ENCODE measurements around the gene FKBP10. TPM values are rescaled to one million over a fixed set of nuclear protein-coding genes. Genes with fewer than 3 reads are reported as not detected.
"Not testable (repeated sequence)": the region's sequence is repeated elsewhere in the genome, so short reads cannot be mapped to it uniquely, and the experiment has no call there.

The FKBP10 gene, protein sequence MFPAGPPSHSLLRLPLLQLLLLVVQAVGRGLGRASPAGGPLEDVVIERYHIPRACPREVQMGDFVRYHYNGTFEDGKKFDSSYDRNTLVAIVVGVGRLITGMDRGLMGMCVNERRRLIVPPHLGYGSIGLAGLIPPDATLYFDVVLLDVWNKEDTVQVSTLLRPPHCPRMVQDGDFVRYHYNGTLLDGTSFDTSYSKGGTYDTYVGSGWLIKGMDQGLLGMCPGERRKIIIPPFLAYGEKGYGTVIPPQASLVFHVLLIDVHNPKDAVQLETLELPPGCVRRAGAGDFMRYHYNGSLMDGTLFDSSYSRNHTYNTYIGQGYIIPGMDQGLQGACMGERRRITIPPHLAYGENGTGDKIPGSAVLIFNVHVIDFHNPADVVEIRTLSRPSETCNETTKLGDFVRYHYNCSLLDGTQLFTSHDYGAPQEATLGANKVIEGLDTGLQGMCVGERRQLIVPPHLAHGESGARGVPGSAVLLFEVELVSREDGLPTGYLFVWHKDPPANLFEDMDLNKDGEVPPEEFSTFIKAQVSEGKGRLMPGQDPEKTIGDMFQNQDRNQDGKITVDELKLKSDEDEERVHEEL
- total RNA-seq (2014; rRNA removed; shearing (Covaris generic)): 52.4 and 68.0 TPM in 2 replicates

DNA sequence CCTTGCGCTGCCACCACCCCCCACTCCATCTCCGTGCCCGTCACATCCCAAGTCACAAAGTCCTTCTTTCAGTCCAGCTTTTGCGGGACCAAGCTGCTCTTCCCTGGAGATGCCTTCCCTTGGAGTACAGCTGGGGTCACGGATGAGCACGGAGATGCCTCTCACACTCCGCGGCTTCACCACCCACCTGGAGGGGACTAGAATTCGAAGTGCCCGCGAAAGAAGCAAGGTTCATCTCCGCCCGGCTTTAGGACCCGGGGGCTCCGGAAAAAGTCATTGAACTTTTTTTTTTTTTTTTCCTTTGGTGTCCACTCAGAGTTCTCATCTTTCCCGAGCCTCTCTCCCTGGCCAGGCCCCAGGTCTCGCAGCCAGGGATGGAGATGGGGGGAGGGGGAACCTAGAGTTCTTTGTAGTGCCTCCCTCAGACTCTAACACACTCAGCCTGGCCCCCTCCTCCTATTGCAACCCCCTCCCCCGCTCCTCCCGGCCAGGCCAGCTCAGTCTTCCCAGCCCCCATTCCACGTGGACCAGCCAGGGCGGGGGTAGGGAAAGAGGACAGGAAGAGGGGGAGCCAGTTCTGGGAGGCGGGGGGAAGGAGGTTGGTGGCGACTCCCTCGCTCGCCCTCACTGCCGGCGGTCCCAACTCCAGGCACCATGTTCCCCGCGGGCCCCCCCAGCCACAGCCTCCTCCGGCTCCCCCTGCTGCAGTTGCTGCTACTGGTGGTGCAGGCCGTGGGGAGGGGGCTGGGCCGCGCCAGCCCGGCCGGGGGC is at the start of gene FKBP10:
Gene FKBP10 (plus strand): TSS at position 624 of the 771 bp plus-strand sequence. CDS start 31 bp downstream, at position 655.
- DNase-seq (ENCODE audit: low spot score): peak; percentile 73

- no peak for DNase-seq (ENCODE audit: low spot score)
Measured at GRCh38 chr17:41763327-41763726, 49.5 kb upstream of the FKBP10 start.

DNA sequence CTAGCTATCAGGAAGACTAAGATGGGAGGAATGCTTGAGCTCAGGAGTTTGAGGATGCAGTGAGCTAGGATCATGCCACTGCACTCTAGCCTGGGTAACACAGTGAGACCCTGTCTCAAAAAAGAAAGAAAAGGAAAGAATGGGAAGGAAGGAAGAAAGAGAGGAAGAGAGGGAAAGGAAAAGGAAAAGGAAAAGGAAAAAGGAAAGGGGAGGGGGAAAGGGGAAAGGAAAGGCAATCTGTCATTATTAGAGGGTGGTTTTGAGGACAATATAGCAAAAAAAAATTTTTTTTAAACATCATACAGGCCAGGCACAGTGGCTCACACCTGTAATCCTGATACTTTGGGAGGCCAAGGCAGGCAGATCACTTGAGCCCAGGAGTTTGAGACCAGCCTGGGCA is 46.7 kb upstream of the FKBP10 start:
- no peak for DNase-seq (ENCODE audit: low spot score)

DNA sequence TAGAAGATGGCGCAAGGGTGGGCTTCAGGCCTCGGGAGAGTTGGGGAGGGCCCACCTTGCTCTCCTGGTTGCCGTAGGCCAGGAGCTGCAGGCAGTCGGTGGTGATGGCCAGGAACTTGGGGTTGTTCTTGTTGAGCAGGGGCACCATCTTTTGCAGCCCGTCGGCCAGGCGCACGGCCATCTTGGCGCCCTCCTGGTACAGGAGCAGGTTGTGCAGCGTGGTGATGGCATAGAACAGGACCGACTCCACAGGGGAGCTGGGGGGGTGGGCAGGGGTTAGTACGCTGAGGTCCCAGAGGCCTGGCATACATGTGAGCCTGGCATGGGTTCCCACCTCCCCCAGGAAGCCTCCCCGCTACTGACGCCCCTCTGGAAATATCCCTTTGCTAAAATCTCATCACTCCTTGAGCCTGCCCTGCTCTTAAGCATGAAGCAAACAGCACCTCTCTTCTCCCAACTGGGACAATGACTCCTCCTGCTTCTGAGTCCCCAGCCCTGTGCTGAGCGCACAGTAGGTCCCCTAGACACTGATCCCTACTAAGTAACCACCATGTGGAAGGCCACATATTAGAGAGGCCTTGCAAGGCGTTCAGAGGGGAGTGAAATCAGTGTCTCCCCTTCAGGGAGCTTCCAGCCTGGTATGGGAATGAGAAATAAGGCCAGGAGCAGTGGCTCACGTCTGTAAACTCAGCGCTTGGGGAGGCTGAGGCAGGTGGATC is 45.3 kb upstream of the FKBP10 start:
- DNase-seq (ENCODE audit: low spot score): no peak

DNA sequence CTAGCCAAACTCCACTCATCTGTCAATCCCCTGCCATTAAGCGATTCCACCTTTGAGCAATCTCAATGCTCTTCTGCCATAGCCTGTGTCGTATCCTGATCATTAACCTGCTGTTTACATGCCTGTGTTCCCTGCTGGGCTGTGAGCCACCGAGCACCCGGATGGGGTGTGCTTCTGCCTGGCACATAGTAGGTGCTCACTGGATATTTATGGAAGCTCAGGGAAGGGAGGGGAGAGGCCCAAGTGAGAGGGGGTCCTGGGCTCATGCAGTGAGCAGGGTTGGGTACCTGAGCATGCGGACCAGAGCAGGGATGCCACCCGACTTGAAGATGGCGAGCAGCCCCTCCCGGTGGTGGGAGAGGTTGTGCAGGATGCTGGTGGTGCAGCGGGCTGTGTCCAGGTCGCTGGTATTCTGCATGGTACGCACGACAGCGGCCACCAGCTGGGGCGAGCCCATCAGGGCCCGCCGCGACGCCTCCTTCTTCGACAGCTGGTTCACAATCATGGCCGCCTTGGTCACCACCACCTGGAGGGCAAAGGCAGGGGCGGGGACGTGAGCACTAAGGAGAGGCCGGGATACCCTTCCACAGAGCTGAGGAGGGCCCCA is 44.0 kb upstream of the FKBP10 start:
- no peak for DNase-seq (ENCODE audit: low spot score)

GRCh38 chr17:41769346-41769862 is 43.4 kb upstream of the FKBP10 start:
- DNase-seq (ENCODE audit: low spot score): no peak

DNA sequence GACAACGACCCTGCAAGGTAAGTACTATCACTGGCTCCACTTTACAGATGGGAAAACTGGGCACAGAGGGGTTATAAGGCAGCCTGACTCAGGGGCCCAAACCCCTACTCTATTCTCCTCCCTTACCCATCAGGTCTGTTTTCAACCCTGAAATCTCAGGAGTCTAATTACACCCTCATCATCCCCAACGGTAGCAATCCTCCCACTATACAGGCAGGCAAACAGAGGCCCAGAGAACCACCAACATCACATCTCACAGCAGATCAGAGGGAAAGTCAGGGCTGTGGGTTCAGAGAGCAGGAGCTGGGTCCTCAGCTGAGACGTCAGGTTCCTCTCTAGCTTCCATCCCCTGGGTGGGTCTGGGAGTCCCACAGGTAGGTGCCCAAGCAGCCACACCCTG is 42.8 kb upstream of the FKBP10 start:
- DNase-seq (ENCODE audit: low spot score): no peak

GRCh38 chr17:41771389-41772206 is 41.2 kb upstream of the FKBP10 start:
- DNase-seq (ENCODE audit: low spot score): peak; percentile 35

DNA sequence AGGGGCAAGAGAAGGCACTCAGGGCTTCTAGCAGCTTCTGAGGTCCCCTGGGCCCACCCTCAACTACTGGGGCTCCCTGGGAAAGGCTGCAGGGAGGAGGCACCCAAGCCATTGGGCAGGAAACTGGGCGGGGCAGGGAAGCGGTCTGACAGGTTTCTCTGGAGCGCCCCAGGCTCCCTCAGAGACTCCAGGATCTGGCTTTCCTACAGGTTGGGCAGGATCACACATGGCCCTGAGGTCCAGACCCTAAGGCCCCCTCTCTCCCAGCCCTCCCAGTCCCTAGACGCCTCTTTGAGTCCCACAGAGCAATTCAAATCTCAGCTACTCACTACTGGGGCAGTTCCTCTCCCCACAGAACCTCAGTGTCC is 40.6 kb upstream of the FKBP10 start:
- peak; percentile 97 for DNase-seq (ENCODE audit: low spot score)

DNA sequence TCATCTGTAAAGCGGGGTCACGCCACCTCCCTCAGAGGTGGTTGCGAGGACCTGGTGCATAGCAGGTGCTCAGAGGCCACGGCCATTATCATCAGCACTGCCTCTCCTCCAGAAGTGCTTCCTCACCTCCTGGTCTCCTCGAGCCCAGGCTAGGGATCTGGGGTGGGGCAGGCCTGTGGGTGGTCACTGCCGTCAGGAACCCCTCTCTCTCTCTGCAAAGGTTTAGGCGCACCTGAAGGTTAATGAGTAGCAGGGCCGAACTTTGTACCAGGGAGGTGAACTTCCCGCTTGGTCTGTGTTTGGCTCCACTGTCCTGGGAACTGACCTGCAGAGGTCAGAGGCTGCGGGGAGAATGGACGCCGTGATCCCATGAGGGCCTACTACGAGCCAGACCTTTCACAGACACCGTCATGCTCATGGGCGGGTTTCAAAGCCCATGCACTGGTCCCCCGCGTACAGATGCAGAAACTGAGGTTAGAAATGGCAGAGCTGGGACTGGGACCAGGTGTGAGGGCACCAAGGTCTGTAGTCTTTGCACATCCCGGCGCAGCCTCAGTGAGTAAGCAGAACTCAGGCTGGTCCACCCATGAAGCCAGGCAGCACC is 40.1 kb upstream of the FKBP10 start:
- DNase-seq (ENCODE audit: low spot score): peak; percentile 79

DNA sequence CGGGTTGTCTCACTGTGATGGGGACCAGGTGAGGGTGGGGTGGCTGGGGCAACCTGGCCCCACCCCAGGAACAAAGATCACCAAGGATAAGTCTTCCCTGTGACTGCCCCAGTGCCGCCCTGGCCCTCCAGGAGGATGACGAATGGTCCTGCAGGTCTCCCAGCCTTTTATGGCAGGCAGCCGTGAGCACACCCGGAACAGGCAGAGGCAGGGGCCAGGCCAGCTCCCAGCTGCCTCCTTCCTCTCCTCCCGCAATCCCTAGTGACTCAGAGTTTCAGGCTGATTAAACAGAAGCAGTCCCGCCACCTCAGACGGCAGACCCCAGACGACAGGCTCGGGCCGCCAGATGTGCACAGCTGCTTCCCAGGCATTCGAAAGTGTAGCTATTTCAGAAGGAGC is 39.6 kb upstream of the FKBP10 start:
- peak; percentile 95 for DNase-seq (ENCODE audit: low spot score)

- DNase-seq (ENCODE audit: low spot score): peak; percentile 32
Measured at GRCh38 chr17:41773731-41774193, 39.0 kb upstream of the FKBP10 start.

DNA sequence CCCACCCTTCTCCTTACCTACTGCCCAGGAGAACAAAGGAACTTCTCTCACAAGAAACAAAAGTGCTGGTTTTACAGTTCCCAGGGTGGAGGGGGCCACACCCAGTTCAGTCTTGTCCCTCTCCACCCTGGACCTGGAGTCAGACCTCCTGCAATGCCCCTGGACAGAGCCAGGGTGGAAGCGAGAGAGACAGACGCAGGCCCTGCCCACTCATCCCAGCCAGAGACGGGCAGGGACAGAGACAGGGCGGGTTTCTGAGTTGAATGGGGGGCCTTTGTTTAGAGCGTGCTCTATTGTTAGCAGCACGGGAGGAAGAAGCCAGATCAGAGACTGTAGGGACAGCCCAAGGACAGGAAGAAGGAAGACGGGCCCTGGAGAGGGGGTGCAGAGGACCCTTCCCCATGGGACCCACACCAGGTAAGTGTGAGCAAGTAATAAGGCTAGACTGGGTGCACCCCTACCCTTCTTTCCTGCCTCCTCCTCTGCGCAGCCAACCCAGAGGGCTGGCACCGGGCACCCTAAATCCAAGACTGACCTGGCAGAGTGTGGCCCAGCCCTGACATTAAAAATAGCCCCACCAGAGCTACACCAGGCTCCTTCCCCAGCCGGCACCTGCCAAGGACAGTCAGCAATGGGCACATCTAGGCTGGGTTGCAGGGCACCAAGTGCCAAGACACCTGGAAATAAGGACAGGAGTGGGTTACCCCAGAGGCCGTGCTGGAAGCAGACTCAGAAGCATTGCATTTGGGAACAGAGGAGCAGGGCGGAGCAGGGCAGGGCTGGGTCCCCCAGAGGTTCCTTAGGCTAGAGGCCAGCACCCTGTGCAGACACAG is 37.2 kb upstream of the FKBP10 start:
- peak; percentile 66 for DNase-seq (ENCODE audit: low spot score)

- not testable (repeated sequence) for DNase-seq (ENCODE audit: low spot score)
Measured at GRCh38 chr17:41776262-41776900, 36.4 kb upstream of the FKBP10 start.

GRCh38 chr17:41777157-41777573 is 35.6 kb upstream of the FKBP10 start:
- no peak for DNase-seq (ENCODE audit: low spot score)

DNA sequence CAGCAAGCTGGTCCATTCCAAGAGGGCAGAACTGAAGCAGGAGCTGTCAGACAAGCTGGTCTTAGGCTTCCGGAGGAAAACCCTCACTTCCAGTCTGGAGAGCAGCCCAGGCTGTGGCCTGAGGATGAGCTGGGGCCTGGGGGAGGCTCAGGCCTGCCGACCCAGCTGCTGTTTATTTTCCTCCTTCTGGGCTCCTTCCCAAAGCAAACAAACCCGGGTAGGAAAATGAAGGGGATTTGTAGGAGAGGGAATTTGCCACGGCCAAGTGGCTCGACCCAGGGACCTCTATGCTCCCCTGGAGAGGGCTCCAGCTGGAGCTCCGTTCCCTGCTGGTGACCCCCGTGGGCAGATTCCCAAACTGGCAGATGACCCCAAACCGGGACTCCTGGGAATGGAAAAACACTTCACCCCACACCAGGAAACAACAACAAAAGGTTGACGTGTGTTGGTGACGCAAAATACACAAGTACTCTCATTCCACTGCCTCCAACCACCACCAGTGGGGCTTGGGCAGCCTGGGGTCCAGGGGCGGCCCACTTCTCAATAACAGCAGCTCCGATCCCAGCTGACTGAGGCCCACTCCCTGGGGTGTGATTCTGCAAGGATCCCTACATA is 35.1 kb upstream of the FKBP10 start:
- peak; percentile 79 for DNase-seq (ENCODE audit: low spot score)

DNA sequence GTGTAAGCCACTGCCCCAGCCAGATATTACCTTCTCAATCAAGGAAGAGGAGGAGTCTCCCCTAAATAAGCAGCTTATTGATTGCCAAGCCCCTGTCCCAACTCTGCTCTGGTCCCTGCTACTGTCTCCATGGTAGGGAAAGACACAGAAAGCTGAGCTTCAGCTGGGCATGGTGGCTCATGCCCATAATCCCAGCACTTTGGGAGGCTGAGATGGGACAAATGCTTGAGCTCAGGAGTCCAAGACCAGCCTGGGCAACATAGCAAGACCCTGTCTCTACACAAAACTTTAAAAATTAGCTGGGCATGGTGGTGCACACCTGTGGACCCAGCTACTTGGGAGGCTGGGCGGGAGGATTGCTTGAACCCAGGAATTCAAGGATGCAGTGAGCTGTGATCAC is 32.9 kb upstream of the FKBP10 start:
- no peak for DNase-seq (ENCODE audit: low spot score)
